Stimulated activated CD4-positive, alpha-beta T cell treated with anti-CD3 and anti-CD28 coated beads, TNF-alpha, amount 100 ng/mL, for 48 hours (primary cell): ENCODE results near the gene TMEM37.

Experiments used
- DNase-seq, 3 donors: peaks; one replicate each; pipeline ENCODE4 v3.0.0-alpha.2; 2020; ENCODE audit warnings: low read depth in 3 of 3

Gene TMEM37

GRCh38 chr2:119417908-119418307, 13.7 kb upstream of the TMEM37 start:
- no peak for DNase-seq

- no peak for DNase-seq
Measured at GRCh38 chr2:119419065-119419464, 12.6 kb upstream of the TMEM37 start.

- no peak for DNase-seq
Measured at GRCh38 chr2:119419803-119420508, 11.7 kb upstream of the TMEM37 start.

GRCh38 chr2:119421304-119421703, 10.3 kb upstream of the TMEM37 start:
- no peak for DNase-seq

GRCh38 chr2:119421741-119422140, 9.9 kb upstream of the TMEM37 start:
- DNase-seq, result no peak

GRCh38 chr2:119422360-119423107, 9.1 kb upstream of the TMEM37 start:
- no peak for DNase-seq

GRCh38 chr2:119423108-119423444, 8.6 kb upstream of the TMEM37 start:
- DNase-seq, result no peak

GRCh38 chr2:119423811-119424210, 7.8 kb upstream of the TMEM37 start:
- no peak for DNase-seq

GRCh38 chr2:119424284-119425118, 7.2 kb upstream of the TMEM37 start:
- DNase-seq, result no peak

- DNase-seq, result no peak
Measured at GRCh38 chr2:119425119-119425405, 6.6 kb upstream of the TMEM37 start.

- DNase-seq, result no peak
Measured at GRCh38 chr2:119425620-119426395, 5.8 kb upstream of the TMEM37 start.

- no peak for DNase-seq
Measured at GRCh38 chr2:119426396-119426675, 5.3 kb upstream of the TMEM37 start.

GRCh38 chr2:119426801-119427395, 4.8 kb upstream of the TMEM37 start:
- no peak for DNase-seq

GRCh38 chr2:119427756-119428155, 3.9 kb upstream of the TMEM37 start:
- no peak for DNase-seq

- no peak for DNase-seq
Measured at GRCh38 chr2:119428488-119429224, 3.0 kb upstream of the TMEM37 start.

- DNase-seq, result no peak
Measured at GRCh38 chr2:119429225-119429981, 2.3 kb upstream of the TMEM37 start.

- DNase-seq, result no peak
Measured at GRCh38 chr2:119430023-119430498, 1.6 kb upstream of the TMEM37 start.

GRCh38 chr2:119431976-119432850, 559 bp downstream of the TMEM37 start:
- DNase-seq, result no peak

- no peak for DNase-seq
Measured at GRCh38 chr2:119432851-119433522, 1.3 kb downstream of the TMEM37 start.
